ENCODE results near the gene YBEY.

The YBEY gene

GRCh38 chr21:46312949-46313348 lies 26.8 kb downstream of the YBEY start:
- TF ChIP-seq PPARA (CRISPR knock-in tag; IDR thresholded peaks at IDR 0.05; ENCODE audit: borderline replicate concordance) (no peak), BACH2 (CRISPR knock-in tag; IDR thresholded peaks at IDR 0.05; ENCODE audit: borderline replicate concordance) (no peak), ZNF8 (CRISPR knock-in tag; IDR thresholded peaks at IDR 0.05) (no peak), TCF4 (CRISPR knock-in tag; IDR thresholded peaks at IDR 0.05; ENCODE audit: borderline replicate concordance) (no peak), OSR1 (CRISPR knock-in tag; IDR thresholded peaks at IDR 0.05) (no peak), ZC3H10 (CRISPR knock-in tag; IDR thresholded peaks at IDR 0.05) (no peak), ZNF70 (CRISPR knock-in tag; IDR thresholded peaks at IDR 0.05) (no peak), RARB (CRISPR knock-in tag; IDR thresholded peaks at IDR 0.05) (no peak), CSRNP3 (CRISPR knock-in tag; IDR thresholded peaks at IDR 0.05) (no peak), SNAI2 (CRISPR knock-in tag; IDR thresholded peaks at IDR 0.05) (no peak), ISL1 (CRISPR knock-in tag; IDR thresholded peaks at IDR 0.05) (no peak), TSHZ2 (CRISPR knock-in tag; IDR thresholded peaks at IDR 0.05) (no peak), GLIS3 (CRISPR knock-in tag; IDR thresholded peaks at IDR 0.05) (no peak), TOX (CRISPR knock-in tag; IDR thresholded peaks at IDR 0.05; ENCODE audit: borderline replicate concordance) (no peak), ESRRG (CRISPR knock-in tag; IDR thresholded peaks at IDR 0.05) (no peak), CREB5 (CRISPR knock-in tag; IDR thresholded peaks at IDR 0.05; ENCODE audit: low read depth) (no peak), ARNTL (CRISPR knock-in tag; IDR thresholded peaks at IDR 0.05; ENCODE audit: borderline replicate concordance, low read depth) (no peak), PATZ1 (CRISPR knock-in tag; IDR thresholded peaks at IDR 0.05; ENCODE audit: borderline replicate concordance) (no peak), ZFP30 (CRISPR knock-in tag; IDR thresholded peaks at IDR 0.05) (no peak)
- no peak for ATAC-seq

- ATAC-seq: no peak
- TF ChIP-seq TOX (CRISPR knock-in tag; IDR thresholded peaks at IDR 0.05; ENCODE audit: borderline replicate concordance) (no peak), ZFP30 (CRISPR knock-in tag; IDR thresholded peaks at IDR 0.05) (no peak), POU6F1 (CRISPR knock-in tag; IDR thresholded peaks at IDR 0.05; ENCODE audit: borderline replicate concordance, low read depth) (no peak), ZNF70 (CRISPR knock-in tag; IDR thresholded peaks at IDR 0.05) (no peak), CSRNP3 (CRISPR knock-in tag; IDR thresholded peaks at IDR 0.05) (no peak), ESRRG (CRISPR knock-in tag; IDR thresholded peaks at IDR 0.05) (no peak), SNAI2 (CRISPR knock-in tag; IDR thresholded peaks at IDR 0.05) (no peak), ARNTL (CRISPR knock-in tag; IDR thresholded peaks at IDR 0.05; ENCODE audit: borderline replicate concordance, low read depth) (no peak), OSR1 (CRISPR knock-in tag; IDR thresholded peaks at IDR 0.05) (no peak), RARB (CRISPR knock-in tag; IDR thresholded peaks at IDR 0.05) (no peak), PATZ1 (CRISPR knock-in tag; IDR thresholded peaks at IDR 0.05; ENCODE audit: borderline replicate concordance) (no peak), TCF4 (CRISPR knock-in tag; IDR thresholded peaks at IDR 0.05; ENCODE audit: borderline replicate concordance) (no peak), CSDC2 (CRISPR knock-in tag; IDR thresholded peaks at IDR 0.05) (no peak), CREB5 (CRISPR knock-in tag; IDR thresholded peaks at IDR 0.05; ENCODE audit: low read depth) (no peak)
These were observed 28.4 kb downstream of the YBEY start for GRCh38 chr21:46314441-46315020.

Measured in SK-N-SH treated with all-trans-retinoic acid at 6 μM for 48 hours (cell line).